GM12878 (cell line): ENCODE measurements around the gene SMIM5. TPM values are rescaled to one million over a fixed set of nuclear protein-coding genes. Genes with fewer than 3 reads are reported as not detected.

Experiments
- ATAC-seq: fragments of 200-7000 bp; cut with Tn5 transposase; 3 replicates; pipeline ENCODE4 v1.9.1; 2020; ENCODE audit warnings: mild to moderate bottlenecking, moderate library complexity
- BruUV-seq: library from RNA; stranded (reverse); fragments of 400-500 nt; replicated peaks from 2 replicates; lab custom pipeline; 2021; lab: Mats Ljungman, UMichigan
- CTCF ChIA-PET: fragments of 300-600 bp; sonication (Branson Sonifier 250); formaldehyde crosslinking; extraction: SDS; loops from one replicate; lab custom pipeline; 2021; ENCODE audit warnings: inconsistent platforms; lab: Yijun Ruan, JAX
- POLR2A ChIA-PET: fragments of 350-600 bp; formaldehyde crosslinking; extraction: SDS; loops from one replicate; lab custom pipeline; 2021; ENCODE audit warnings: inconsistent platforms; lab: Charles Lee
- RAD21 ChIA-PET: fragments of 300-600 bp; sonication (Branson Sonifier 250); formaldehyde crosslinking; loops from one replicate; lab custom pipeline; 2023; ENCODE audit warnings: antibody characterized with exemption; ENCODE audit not compliant: unreplicated experiment; lab: Charles Lee
- SMC1A ChIA-PET: fragments of 300-600 bp; sonication (Branson Sonifier 250); formaldehyde crosslinking; loops from one replicate; lab custom pipeline; 2023; ENCODE audit not compliant: unreplicated experiment, uncharacterized antibody; lab: Charles Lee
- DNase-seq: peaks from one replicate; pipeline ENCODE4 v3.0.0-alpha.2; 2011; ENCODE audit warnings: low read depth, low spot score
- FAIRE-seq: peaks from 3 replicates; lab custom pipeline; 2011; peaks lifted over from hg19 to GRCh38; lab: Jason Lieb, UNC
- H2AFZ ChIP-seq: 2 replicates; pipeline ENCODE4 v1.6.0; 2011; ENCODE audit warnings: low read depth, low read length, control low read depth; ENCODE audit not compliant: control insufficient read depth
- H3K27ac ChIP-seq: 2 replicates; pipeline ENCODE4 v1.5.1; 2011; ENCODE audit warnings: control low read depth; ENCODE audit not compliant: control insufficient read depth, insufficient read depth
- H3K27me3 ChIP-seq, 2 experiments: replicated peaks in 1 of 2; 2 replicates each; pipeline versions ENCODE4 v1.6.0 to v1.6.1; 2011; ENCODE audit warnings: low read length in 1 of 2; ENCODE audit not compliant: control insufficient read depth in 2 of 2, insufficient read depth in 2 of 2
- H3K36me3 ChIP-seq, 2 experiments: 2 replicates each; pipeline ENCODE4 v1.5.1; 2011; ENCODE audit warnings: low read length in 1 of 2; ENCODE audit not compliant: control insufficient read depth in 2 of 2, insufficient read depth in 2 of 2
- H3K4me1 ChIP-seq: 2 replicates; pipeline ENCODE4 v1.6.1; 2011; ENCODE audit warnings: mild to moderate bottlenecking, low read length, moderate library complexity, mixed read lengths; ENCODE audit not compliant: control insufficient read depth, insufficient read depth
- H3K4me2 ChIP-seq: 2 replicates; pipeline ENCODE4 v1.6.0; 2011; ENCODE audit warnings: control low read depth; ENCODE audit not compliant: control insufficient read depth, insufficient read depth
- H3K4me3 ChIP-seq: fragments of 200-600 bp; sonication (generic); 2 replicates; pipeline ENCODE4 v1.5.1; 2016
- H3K79me2 ChIP-seq: 2 replicates; pipeline ENCODE4 v1.6.0; 2011; ENCODE audit warnings: low read length; ENCODE audit not compliant: control insufficient read depth, insufficient read depth
- H3K9ac ChIP-seq: 2 replicates; pipeline ENCODE4 v1.8.0; 2011; ENCODE audit warnings: low read length, control low read depth, mixed read lengths; ENCODE audit not compliant: control insufficient read depth, insufficient read depth
- H3K9me3 ChIP-seq: replicated peaks from 3 replicates; pipeline ENCODE4 v1.5.1; 2011; ENCODE audit warnings: mild to moderate bottlenecking, low read length; ENCODE audit not compliant: control insufficient read depth, insufficient read depth
- H4K20me1 ChIP-seq: 2 replicates; pipeline ENCODE4 v1.6.0; 2011; ENCODE audit not compliant: control insufficient read depth, insufficient read depth
- EGR1 ChIP-seq, 2 experiments: IDR thresholded peaks; 1 replicate in 1 of 2; 2 replicates in 1 of 2; pipeline ENCODE4 v1.6.1; 2011 to 2012; ENCODE audit warnings: low read depth in 2 of 2, low read length in 2 of 2, borderline replicate concordance in 1 of 2, mild to moderate bottlenecking in 1 of 2, moderate library complexity in 1 of 2
- ETV6 ChIP-seq, 2 experiments: fragments of 450-650 bp in 1 of 2; IDR thresholded peaks in 1 of 2; conservative IDR thresholded peaks in 1 of 2; 2 replicates each; pipeline ENCODE4 v1.6.1; 2014; ENCODE audit warnings: antibody characterized with exemption in 1 of 2, borderline replicate concordance in 1 of 2, low read depth in 1 of 2, mild to moderate bottlenecking in 1 of 2, moderate library complexity in 1 of 2
- HCFC1 ChIP-seq: fragments of 150-350 bp; IDR thresholded peaks from 2 replicates; pipeline ENCODE4 v1.6.1; 2014; ENCODE audit warnings: low read length
- MYB ChIP-seq: fragments of 150-350 bp; IDR thresholded peaks from 2 replicates; pipeline ENCODE4 v1.6.1; 2014; ENCODE audit warnings: mild to moderate bottlenecking, low read depth, low read length, borderline replicate concordance
- PML ChIP-seq: IDR thresholded peaks from 2 replicates; pipeline ENCODE4 v1.6.1; 2012; ENCODE audit warnings: low read length, inconsistent platforms
- PRDM15 ChIP-seq: fragments of 450-650 bp; formaldehyde crosslinking; IDR thresholded peaks from 2 replicates; pipeline ENCODE4 v1.4.0; 2020; ENCODE audit warnings: mild to moderate bottlenecking, moderate library complexity
- RAD21 ChIP-seq: IDR thresholded peaks from 2 replicates; pipeline ENCODE4 v1.6.1; 2011; ENCODE audit warnings: mild to moderate bottlenecking, low read depth, low read length, moderate library complexity; ENCODE audit not compliant: insufficient read depth
- SREBF1 ChIP-seq: IDR thresholded peaks from 2 replicates; pipeline ENCODE4 v1.6.1; 2012; ENCODE audit warnings: mild to moderate bottlenecking, low read length
- SREBF2 ChIP-seq: IDR thresholded peaks from 2 replicates; pipeline ENCODE4 v1.6.1; 2012; ENCODE audit warnings: mild to moderate bottlenecking, low read length
- WGBS: methylation state at CpG from one replicate; pipeline ENCODE4 v1.1.6; 2016; ENCODE audit warnings: low lambda C conversion rate; ENCODE audit not compliant: insufficient replicate concordance, insufficient coverage; ENCODE audit errors: missing lambda C conversion rate; 5-methylcytosine and 5-hydroxymethylcytosine counted together
- in situ Hi-C: fragments of 300-500 bp; cut with MboI; formaldehyde crosslinking; loops from 9 replicates; pipeline ENCODE4 v1.14.3; 2018; ENCODE audit warnings: mixed read lengths
- intact Hi-C: fragments of 100-400 bp; cut with micrococcal nuclease; formaldehyde crosslinking; loops from one replicate; pipeline ENCODE4 v1.14.2; 2022; ENCODE audit not compliant: unreplicated experiment
- polyA plus RNA-seq, 11 experiments: library from polyadenylated mRNA; depleted of rRNA in 4 of 11; unstranded in 6 of 11; stranded (reverse) in 5 of 11; fragments of >200 nt; fragmentation: Nextera tagmentation in 4 of 11; fragmentation: Illumina TruSeq in 1 of 11; extraction: Ambion mirVana in 4 of 11; extraction: Trizol in 1 of 11; gene quantifications; 1 replicate in 1 of 11; 2 replicates in 10 of 11; pipeline versions ENCODE4 v1.2.1 to v1.2.3, GENCODE V29; 2011 to 2016; ENCODE audit warnings: inconsistent platforms in 2 of 11, missing spikeins in 2 of 11, low read depth in 1 of 11
- total RNA-seq, 4 experiments: library from RNA; depleted of rRNA in 3 of 4; stranded (reverse); fragments of >200 nt in 3 of 4; fragmentation: Illumina TruSeq in 1 of 4; extraction: Trizol in 1 of 4; gene quantifications; 2 replicates each; pipeline versions ENCODE4 v1.2.1 to v1.2.3, GENCODE V29; 2013 to 2021

The SMIM5 gene
- total and polyA plus RNA-seq, 10 of the 15 experiments (the other 5 are each of a cell fraction or from before 2014, with no cell fraction given), result 0.08 to 0.11 TPM; not detected in 8

DNA sequence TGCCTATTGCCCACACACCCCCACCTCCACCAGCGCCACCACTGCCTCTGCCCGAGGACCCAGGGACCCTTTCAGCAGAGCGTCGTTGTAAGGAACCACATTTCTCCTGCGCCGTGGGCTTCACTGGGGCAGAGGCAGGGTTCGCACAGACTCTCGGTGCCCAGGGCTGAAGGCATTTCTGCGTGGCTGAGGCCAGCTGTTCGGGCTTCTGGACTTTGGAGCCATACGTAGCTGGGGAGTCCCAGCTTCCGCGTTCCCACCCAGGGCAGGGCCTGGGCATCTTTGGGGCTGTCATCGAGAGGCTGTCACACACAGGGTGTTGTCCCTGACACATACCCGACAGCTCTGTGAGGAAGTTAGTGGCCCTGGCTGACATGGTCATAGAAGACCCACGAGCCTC, 16.0 kb upstream of the SMIM5 start:
- H2AFZ ChIP-seq, result no peak overlapping the region
- no peak for FAIRE-seq
- TF ChIP-seq EGR1 (IDR thresholded peaks at IDR 0.05; ENCODE audit: borderline replicate concordance in 1 of 2, low read depth in 2 of 2, low read length in 2 of 2) (no peak), SREBF2 (no peak), HCFC1 (no peak), ETV6 (conservative IDR thresholded peaks at IDR 0.05 in 1 of 2, IDR thresholded peaks at IDR 0.05 in 1 of 2; ENCODE audit: borderline replicate concordance in 1 of 2, low read depth in 1 of 2) (no peak), MYB (no peak)
- TF ChIP-seq, all 136 proteins: peak for 0
- in situ Hi-C loops (no loop called here), intact Hi-C loops (no loop called here)
- 60% methylated on average over 16 of the region's 16 CpGs for WGBS
- ChIA-PET POLR2A (no interaction called here), CTCF (interaction anchor here (1.0 to 2.2 kb wide), 5 partner anchors 13 to 132 kb away, joined by 3 to 11 read pairs (median 10); partner anchors contain the start of gene SMIM5), RAD21 (no interaction called here), SMC1A (no interaction called here)
- H4K20me1 ChIP-seq, result no peaks in the 10 kb centered on the region
- BruUV-seq, result no TSS peak
- H3K4me1 ChIP-seq, result no peaks in the 10 kb centered on the region
- H3K36me3 ChIP-seq, result no peaks in the 10 kb centered on the region
- H3K9me3 ChIP-seq, result no peaks in the 10 kb centered on the region
- H3K27me3 ChIP-seq, result no peaks in the 10 kb centered on the region
- H3K4me3 ChIP-seq, result no peak overlapping the region
- H3K4me2 ChIP-seq, result no peak overlapping the region
- H3K9ac ChIP-seq, result no peak overlapping the region
- ATAC-seq (no peak), DNase-seq (no peak)
- no peaks in the 10 kb centered on the region for H3K79me2 ChIP-seq
- no peak overlapping the region for H3K27ac ChIP-seq

- intact Hi-C loops, result no loop called here
- no peaks in the 10 kb centered on the region for H3K27me3 ChIP-seq
- no peaks in the 10 kb centered on the region for H3K4me1 ChIP-seq
- H3K9me3 ChIP-seq, result no peaks in the 10 kb centered on the region
- no peak overlapping the region for H3K4me3 ChIP-seq
- POLR2A ChIA-PET, result no interaction called here
- no TSS peak for BruUV-seq
- 60% methylated on average over 11 of the region's 11 CpGs for WGBS
- no peaks in the 10 kb centered on the region for H3K79me2 ChIP-seq
- H2AFZ ChIP-seq, result no peak overlapping the region
- H3K4me2 ChIP-seq, result no peak overlapping the region
- TF ChIP-seq RAD21, result no peak
- no peak for TF ChIP-seq PRDM15 (CRISPR knock-in tag)
- TF ChIP-seq SREBF1, result no peak
- TF ChIP-seq PML, result no peak
- ATAC-seq (no peak), DNase-seq (no peak), FAIRE-seq (no peak)
- RAD21 ChIA-PET, result no interaction called here
- no peak overlapping the region for H3K27ac ChIP-seq
- CTCF ChIA-PET, result interaction anchor here (1.2 to 2.2 kb wide), 4 partner anchors 14 to 132 kb away, joined by 4 to 11 read pairs (median 10); partner anchors contain the start of gene SMIM5
- H4K20me1 ChIP-seq, result no peaks in the 10 kb centered on the region
- H3K9ac ChIP-seq, result no peak overlapping the region
- H3K36me3 ChIP-seq, result no peaks in the 10 kb centered on the region
- SMC1A ChIA-PET, result no interaction called here
- in situ Hi-C loops, result no loop called here
Observed at GRCh38 chr17:75617675-75618074, 15.6 kb upstream of the SMIM5 start.
